Suprapubic skin (tissue), 4 donors: ENCODE data around the gene GGN.

Experiments used
- CTCF ChIP-seq, 2 donors: fragments of 200-600 bp in 1 of 2; fragments of 450-650 bp in 1 of 2; sonication (generic) in 1 of 2; IDR thresholded peaks; one replicate each; pipeline ENCODE4 v1.5.1; 2016 to 2019; ENCODE audit warnings: antibody characterized with exemption in 2 of 2, mild to moderate bottlenecking in 1 of 2, moderate library complexity in 1 of 2
- EP300 ChIP-seq: sonication (generic); formaldehyde crosslinking; IDR thresholded peaks from one replicate; pipeline ENCODE4 v1.6.1; 2017; ENCODE audit warnings: antibody characterized with exemption
- POLR2A ChIP-seq, 2 donors: fragments of 450-650 bp; IDR thresholded peaks; one replicate each; pipeline ENCODE4 v1.6.1; 2017; ENCODE audit warnings: antibody characterized with exemption in 2 of 2, mild to moderate bottlenecking in 2 of 2, moderate library complexity in 2 of 2
- POLR2AphosphoS5 ChIP-seq, 3 donors: sonication (generic); formaldehyde crosslinking; IDR thresholded peaks; one replicate each; pipeline ENCODE4 v1.6.1; 2017; ENCODE audit warnings: antibody characterized with exemption in 3 of 3

GRCh38 chr19:38373907-38374331 is 13.9 kb downstream of the GGN start:
- TF ChIP-seq CTCF (IDR thresholded peaks at IDR 0.05) (no peak), POLR2A (IDR thresholded peaks at IDR 0.05) (no peak), POLR2AphosphoS5 (IDR thresholded peaks at IDR 0.05) (no peak), EP300 (no peak)
